Activated CD4-positive, alpha-beta memory T cell treated with anti-CD3 and anti-CD28 coated beads for 36 hours (primary cell): ENCODE data around the gene CNPPD1. TPM values are rescaled to one million over a fixed set of nuclear protein-coding genes. Genes with fewer than 3 reads are reported as not detected.

Experiments used
- CTCF ChIA-PET: fragments of 350-600 bp; sonication (Branson Sonifier 250); formaldehyde crosslinking; loops from one replicate; lab custom pipeline; 2021; ENCODE audit warnings: antibody characterized with exemption, inconsistent platforms; lab: Charles Lee
- POLR2A ChIA-PET: fragments of 350-600 bp; sonication (Branson Sonifier 250); formaldehyde crosslinking; loops from one replicate; lab custom pipeline; 2021; ENCODE audit warnings: antibody characterized with exemption; lab: Charles Lee
- DNase-seq: peaks from one replicate; pipeline ENCODE4 v3.0.0-alpha.2; 2020
- H3K27ac Mint-ChIP-seq: one replicate; pipeline ENCODE4 v1.8.0; 2021; ENCODE audit warnings: mixed read lengths
- H3K27me3 Mint-ChIP-seq: one replicate; pipeline ENCODE4 v1.8.0; 2021; ENCODE audit warnings: mixed read lengths
- H3K36me3 Mint-ChIP-seq: one replicate; pipeline ENCODE4 v1.8.0; 2021; ENCODE audit warnings: mixed read lengths
- H3K4me1 Mint-ChIP-seq: one replicate; pipeline ENCODE4 v1.8.0; 2021; ENCODE audit warnings: low read depth, mixed read lengths
- H3K4me3 Mint-ChIP-seq: one replicate; pipeline ENCODE4 v1.8.0; 2021; ENCODE audit warnings: mild to moderate bottlenecking, mixed read lengths
- H3K9me3 Mint-ChIP-seq: one replicate; pipeline ENCODE4 v1.8.0; 2021; ENCODE audit warnings: mixed read lengths
- intact Hi-C: fragments of 100-400 bp; cut with micrococcal nuclease; formaldehyde crosslinking; loops from one replicate; pipeline ENCODE4 v1.15.1; 2023
- total RNA-seq, 2 experiments: library from RNA; stranded (reverse); gene quantifications; one replicate each; pipeline ENCODE4 v1.2.3, GENCODE V29; 2021

Gene CNPPD1
- total RNA-seq, 2 experiments from 2014 or later, result 42.0 to 43.4 TPM

DNA sequence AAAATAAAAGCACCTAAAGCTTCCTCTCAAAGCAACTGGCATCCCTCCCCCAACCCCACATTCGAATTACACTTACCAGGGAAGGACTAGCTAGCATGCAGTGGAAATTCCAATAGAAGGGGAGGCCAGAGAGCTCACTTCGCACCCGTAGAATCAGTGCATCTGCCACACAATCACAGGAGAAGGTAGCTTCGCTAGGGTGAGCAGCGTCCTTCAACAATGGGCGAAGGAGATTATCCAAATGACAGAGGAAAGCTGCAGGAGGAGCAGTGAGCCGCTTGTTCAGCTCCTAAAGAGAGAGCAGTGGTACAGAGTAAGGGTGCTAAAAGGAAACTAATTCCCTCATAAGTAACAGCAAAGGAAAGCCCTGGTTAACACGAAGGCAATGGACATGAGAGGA lies 19.3 kb downstream of the CNPPD1 start:
- intact Hi-C loops, result loop anchor here (5.0 kb wide), 1 partner anchor 40 kb away; no protein-coding TSS in a partner anchor
- CTCF ChIA-PET, result interaction anchor here (0.7 to 5.4 kb wide), 14 partner anchors 9 to 230 kb away, joined by 3 to 136 read pairs (median 4); partner anchors contain the start of genes CNPPD1 and DNPEP
- DNase-seq, result no peak

DNA sequence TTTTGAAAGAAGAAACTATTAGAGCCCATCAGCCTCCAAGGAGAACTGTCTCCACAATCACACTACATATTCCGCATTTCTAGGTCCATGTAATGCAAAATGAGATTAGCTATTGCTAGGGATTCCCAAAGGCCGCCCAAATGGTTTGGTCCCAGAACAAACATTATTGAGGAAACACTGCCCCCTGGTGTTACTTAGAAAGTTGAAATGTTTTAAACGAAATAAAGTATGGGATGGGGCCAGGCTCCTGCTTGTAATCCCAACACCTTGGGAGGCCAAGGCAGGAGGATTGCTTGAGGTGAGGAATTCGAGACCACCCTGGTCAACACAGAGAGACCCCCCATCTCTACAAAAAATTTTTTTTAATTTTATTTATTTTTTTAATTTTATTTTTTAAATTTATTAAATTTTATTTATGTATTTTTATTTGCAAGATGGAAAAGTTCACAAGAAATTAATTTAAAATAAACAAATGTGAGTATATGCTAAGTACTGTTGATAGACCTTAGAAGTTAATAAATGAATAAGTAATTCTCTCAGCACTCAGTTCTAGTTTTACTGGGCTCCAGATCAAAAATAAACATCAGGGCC lies 21.6 kb downstream of the CNPPD1 start:
- no peak overlapping the region for H3K27ac Mint-ChIP-seq
- no peaks in the 10 kb centered on the region for H3K9me3 Mint-ChIP-seq
- ChIA-PET POLR2A (no interaction called here), CTCF (interaction anchor here (0.6 to 5.6 kb wide), 41 partner anchors 11 to 495 kb away, joined by 3 to 82 read pairs (median 5); partner anchors contain the start of genes BCS1L, CNPPD1, GLB1L and IHH)
- peaks cover 16% of the 10 kb centered on the region for H3K36me3 Mint-ChIP-seq
- peak; percentile 31 for DNase-seq
- no peaks in the 10 kb centered on the region for H3K27me3 Mint-ChIP-seq
- intact Hi-C loops, result loop anchor here (1.0 to 5.0 kb wide), 3 partner anchors 38 to 126 kb away; no protein-coding TSS in a partner anchor
- H3K4me3 Mint-ChIP-seq, result no peak overlapping the region
- H3K4me1 Mint-ChIP-seq, result peaks cover 8% of the 10 kb centered on the region

More for the DNA sequence above, 19.3 kb downstream of the CNPPD1 start:
- Mint-ChIP-seq H3K36me3 (peaks cover 12% of the 10 kb centered on the region), H3K4me3 (no peak overlapping the region), H3K27me3 (no peaks in the 10 kb centered on the region), H3K27ac (no peak overlapping the region), H3K4me1 (peaks cover 14% of the 10 kb centered on the region), H3K9me3 (no peaks in the 10 kb centered on the region)
- POLR2A ChIA-PET, result interaction anchor here (0.7 to 1.4 kb wide), 2 partner anchors 98 to 208 kb away, joined by 3 to 4 read pairs; no protein-coding TSS in a partner anchor

DNA sequence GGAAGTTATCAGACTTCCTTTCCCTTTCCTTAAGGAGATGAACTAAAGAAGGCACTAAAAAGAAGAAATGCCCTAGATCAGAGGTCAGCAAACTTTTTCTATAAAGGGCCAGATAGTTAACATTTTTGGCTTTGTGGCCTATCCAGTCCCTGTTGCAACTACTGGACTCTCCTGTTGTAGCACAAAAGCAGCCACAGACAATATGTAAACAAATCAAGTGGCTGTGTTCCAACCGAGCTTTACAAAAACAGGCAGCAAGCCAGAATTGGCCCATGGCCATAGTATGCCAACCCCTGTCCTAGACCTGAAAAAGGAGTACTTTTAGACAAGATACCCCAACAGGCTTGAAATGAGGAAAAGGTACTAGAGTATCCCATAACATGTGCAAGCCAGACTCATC lies 27.1 kb downstream of the CNPPD1 start:
- H3K27me3 Mint-ChIP-seq, result no peaks in the 10 kb centered on the region
- ChIA-PET CTCF (interaction anchor here (0.9 to 4.7 kb wide), 5 partner anchors 46 to 145 kb away, joined by 3 to 19 read pairs (median 5); no protein-coding TSS in a partner anchor), POLR2A (no interaction called here)
- peaks cover 29% of the 10 kb centered on the region for H3K36me3 Mint-ChIP-seq
- no peak overlapping the region for H3K27ac Mint-ChIP-seq
- intact Hi-C loops, result no loop called here
- H3K9me3 Mint-ChIP-seq, result no peaks in the 10 kb centered on the region
- H3K4me1 Mint-ChIP-seq, result no peaks in the 10 kb centered on the region
- DNase-seq, result no peak
- no peak overlapping the region for H3K4me3 Mint-ChIP-seq

DNA sequence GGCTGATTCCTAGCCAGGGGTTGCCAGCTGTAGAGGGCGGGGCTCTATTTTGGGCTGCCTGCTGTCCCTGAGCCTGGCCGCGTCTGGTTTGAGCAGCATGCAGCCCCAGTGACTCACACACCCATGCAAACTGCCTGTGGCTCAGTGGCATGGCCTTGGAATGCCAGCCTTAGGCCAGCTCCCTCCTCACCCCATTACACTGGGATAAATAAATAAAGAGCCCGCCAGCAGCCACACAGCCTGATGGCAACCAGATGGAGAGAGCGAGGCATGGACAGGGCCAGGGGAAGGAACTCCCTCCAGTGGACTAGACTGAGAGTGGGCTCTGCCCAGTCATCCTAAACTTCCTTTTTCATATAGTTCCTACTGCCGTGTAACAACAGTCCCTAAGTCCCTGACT lies 34.4 kb downstream of the CNPPD1 start:
- Mint-ChIP-seq H3K4me1 (no peaks in the 10 kb centered on the region), H3K27me3 (no peaks in the 10 kb centered on the region), H3K4me3 (no peak overlapping the region), H3K36me3 (peaks cover 32% of the 10 kb centered on the region), H3K27ac (no peak overlapping the region), H3K9me3 (no peaks in the 10 kb centered on the region)
- no peak for DNase-seq
- intact Hi-C loops, result no loop called here
- ChIA-PET CTCF (interaction anchor here (0.7 to 1.2 kb wide), 3 partner anchors 23 to 112 kb away, joined by 3 read pairs; no protein-coding TSS in a partner anchor), POLR2A (no interaction called here)

DNA sequence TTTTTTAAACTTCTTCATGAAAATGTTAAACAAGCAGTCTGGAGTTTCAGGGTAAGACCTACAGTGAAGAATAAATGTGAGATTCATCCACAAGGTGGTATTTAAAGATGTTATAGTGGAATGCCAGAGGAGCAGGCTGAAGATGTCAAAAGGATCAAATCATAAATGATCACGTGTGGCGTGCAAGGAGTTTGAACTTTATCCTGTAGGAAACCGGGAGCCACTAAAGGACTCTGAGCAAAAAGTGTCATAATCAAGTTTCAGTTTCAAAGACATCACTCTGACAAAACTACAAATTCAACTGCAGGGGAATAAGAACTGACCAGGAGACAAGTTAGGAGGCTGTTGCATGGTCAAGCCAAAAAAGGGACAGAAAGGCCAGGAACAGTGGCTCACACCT lies 36.0 kb downstream of the CNPPD1 start:
- no peaks in the 10 kb centered on the region for H3K27me3 Mint-ChIP-seq
- no peak overlapping the region for H3K27ac Mint-ChIP-seq
- POLR2A ChIA-PET, result no interaction called here
- H3K4me1 Mint-ChIP-seq, result no peaks in the 10 kb centered on the region
- no peaks in the 10 kb centered on the region for H3K9me3 Mint-ChIP-seq
- no peak overlapping the region for H3K4me3 Mint-ChIP-seq
- intact Hi-C loops, result no loop called here
- CTCF ChIA-PET, result interaction anchor here (1.4 kb wide), 1 partner anchor 14 kb away, joined by 3 read pairs; no protein-coding TSS in a partner anchor
- no peak for DNase-seq
- H3K36me3 Mint-ChIP-seq, result peaks cover 19% of the 10 kb centered on the region

DNA sequence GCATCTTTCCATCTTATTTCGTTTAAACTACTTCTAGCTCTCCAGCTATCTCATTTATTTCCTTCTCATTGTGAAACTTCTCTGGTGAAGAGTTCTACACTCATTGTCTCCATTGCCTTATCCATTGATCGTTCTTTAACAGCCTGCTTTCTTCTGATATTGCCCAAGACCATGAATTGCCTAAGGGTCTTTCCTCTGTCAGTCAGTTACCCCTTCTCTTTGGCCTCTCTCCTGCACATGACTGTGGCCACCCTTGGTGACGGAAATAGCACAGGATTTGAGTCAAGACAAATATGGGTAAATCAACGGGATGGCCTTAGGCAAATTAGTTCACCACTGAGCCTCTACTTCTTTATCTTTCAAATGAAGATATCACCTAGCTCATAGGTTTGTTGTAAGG lies 42.7 kb downstream of the CNPPD1 start:
- Mint-ChIP-seq H3K27ac (no peak overlapping the region), H3K9me3 (no peaks in the 10 kb centered on the region), H3K4me1 (peaks cover 6% of the 10 kb centered on the region), H3K4me3 (no peak overlapping the region), H3K36me3 (no peaks in the 10 kb centered on the region), H3K27me3 (no peaks in the 10 kb centered on the region)
- CTCF ChIA-PET, result interaction anchor here (0.8 to 2.6 kb wide), 7 partner anchors 12 to 132 kb away, joined by 3 to 11 read pairs (median 3); no protein-coding TSS in a partner anchor
- POLR2A ChIA-PET, result no interaction called here
- no peak for DNase-seq
- intact Hi-C loops, result no loop called here

DNA sequence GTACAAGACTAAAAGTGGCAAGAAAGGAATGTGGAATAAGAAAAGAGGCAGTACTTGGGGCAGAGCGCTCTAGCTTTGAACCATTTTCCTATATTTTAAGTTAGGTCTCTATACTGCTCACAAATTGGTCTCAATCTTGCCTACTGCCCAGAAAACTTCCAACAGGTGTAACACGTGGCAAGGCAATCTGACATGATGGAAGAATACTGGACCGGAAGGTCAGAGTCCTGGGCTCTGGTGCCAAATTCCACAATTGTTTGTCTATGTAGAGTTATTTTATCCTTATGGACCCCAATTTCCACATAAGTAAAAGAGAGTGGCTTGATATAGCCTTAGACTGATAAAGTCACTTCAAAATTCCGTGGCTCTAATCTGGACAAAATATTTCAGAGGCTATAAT lies 45.0 kb downstream of the CNPPD1 start:
- Mint-ChIP-seq H3K4me1 (peaks cover 6% of the 10 kb centered on the region), H3K36me3 (no peaks in the 10 kb centered on the region), H3K27ac (no peak overlapping the region)

DNA sequence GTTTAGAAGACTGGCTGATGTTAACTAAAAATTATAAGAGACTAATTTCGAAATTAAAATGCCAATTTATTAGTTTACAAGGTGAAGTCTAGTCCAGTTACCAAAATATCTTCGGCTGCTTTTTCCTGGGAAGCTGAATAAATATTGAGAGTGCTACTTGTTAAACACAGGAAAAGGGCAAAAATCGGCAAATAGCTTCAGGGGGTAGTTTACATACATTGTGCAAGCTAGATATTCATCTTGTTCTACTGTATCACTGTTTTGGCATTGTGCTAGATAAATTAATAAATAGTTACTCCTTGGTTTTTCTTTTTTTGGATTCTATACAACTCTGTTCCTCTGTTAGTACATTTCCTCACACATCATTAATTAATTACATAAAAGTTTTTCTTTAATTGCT lies 45.4 kb downstream of the CNPPD1 start:
- Mint-ChIP-seq H3K4me3 (no peak overlapping the region), H3K27ac (no peak overlapping the region), H3K4me1 (peaks cover 6% of the 10 kb centered on the region), H3K36me3 (no peaks in the 10 kb centered on the region), H3K27me3 (no peaks in the 10 kb centered on the region), H3K9me3 (no peaks in the 10 kb centered on the region)
- DNase-seq, result no peak
- CTCF ChIA-PET, result interaction anchor here (0.9 to 2.9 kb wide), 3 partner anchors 10 to 151 kb away, joined by 3 to 20 read pairs (median 4); no protein-coding TSS in a partner anchor
- intact Hi-C loops, result no loop called here
- POLR2A ChIA-PET, result interaction anchor here (0.6 kb wide), 1 partner anchor 10 kb away, joined by 3 read pairs; no protein-coding TSS in a partner anchor

More for the DNA sequence above, 45.0 kb downstream of the CNPPD1 start:
- CTCF ChIA-PET, result interaction anchor here (0.9 to 2.9 kb wide), 4 partner anchors 11 to 152 kb away, joined by 3 to 20 read pairs (median 4); no protein-coding TSS in a partner anchor
- no peaks in the 10 kb centered on the region for H3K9me3 Mint-ChIP-seq
- DNase-seq, result no peak
- POLR2A ChIA-PET, result no interaction called here
- intact Hi-C loops, result no loop called here
- H3K27me3 Mint-ChIP-seq, result no peaks in the 10 kb centered on the region
- no peak overlapping the region for H3K4me3 Mint-ChIP-seq

DNA sequence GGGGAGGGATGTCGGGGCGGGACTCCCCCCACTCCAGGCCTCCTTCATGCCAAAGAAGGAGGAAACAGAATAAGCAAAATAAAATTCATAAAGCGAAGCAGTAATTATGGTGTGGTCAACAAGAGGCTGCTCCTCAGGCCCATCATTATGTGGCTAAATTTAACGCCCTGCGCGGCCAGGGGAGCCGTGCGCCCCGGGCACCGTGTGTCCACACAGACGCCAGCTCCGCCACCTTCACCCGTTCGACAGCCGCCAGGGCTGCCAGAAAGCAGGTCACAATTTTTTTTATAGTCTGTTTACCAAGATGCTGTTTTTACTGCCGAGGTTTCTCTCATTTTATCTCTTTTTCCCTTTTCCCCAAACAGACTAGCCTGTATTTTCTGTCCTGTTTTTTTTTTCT lies 47.1 kb downstream of the CNPPD1 start:
- Mint-ChIP-seq H3K4me3 (no peak overlapping the region), H3K36me3 (no peaks in the 10 kb centered on the region), H3K27me3 (no peaks in the 10 kb centered on the region), H3K27ac (no peak overlapping the region), H3K9me3 (no peaks in the 10 kb centered on the region), H3K4me1 (peaks cover 13% of the 10 kb centered on the region)
- CTCF ChIA-PET, result interaction anchor here (1.4 kb wide), 1 partner anchor 71 kb away, joined by 3 read pairs; no protein-coding TSS in a partner anchor
- no peak for DNase-seq
- POLR2A ChIA-PET, result no interaction called here
- intact Hi-C loops, result no loop called here

DNA sequence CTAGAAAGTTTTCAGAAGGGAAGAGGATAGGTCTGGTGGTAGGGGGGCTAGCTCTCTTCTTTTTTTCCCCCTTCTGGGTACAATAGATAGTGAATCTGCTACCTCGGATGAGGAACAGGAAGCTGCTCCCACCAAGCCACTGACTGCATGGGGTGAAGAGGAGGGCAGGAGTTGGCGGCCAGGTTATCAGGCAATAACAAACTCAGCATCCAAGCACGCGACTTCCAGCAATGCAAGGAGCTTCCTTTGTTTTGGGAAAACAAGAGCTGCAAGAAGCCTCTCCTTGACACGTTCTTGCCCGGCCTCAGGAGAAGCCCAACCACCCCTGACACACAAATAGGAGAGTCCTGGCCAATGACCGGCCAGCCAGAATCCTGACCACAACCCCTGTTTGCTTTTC lies 48.3 kb downstream of the CNPPD1 start:
- POLR2A ChIA-PET, result no interaction called here
- CTCF ChIA-PET, result interaction anchor here (1.4 to 2.6 kb wide), 3 partner anchors 9 to 83 kb away, joined by 3 to 12 read pairs (median 3); no protein-coding TSS in a partner anchor
- intact Hi-C loops, result no loop called here
- Mint-ChIP-seq H3K27ac (no peak overlapping the region), H3K9me3 (no peaks in the 10 kb centered on the region), H3K4me1 (peaks cover 17% of the 10 kb centered on the region), H3K4me3 (no peak overlapping the region), H3K27me3 (no peaks in the 10 kb centered on the region), H3K36me3 (no peaks in the 10 kb centered on the region)
- no peak for DNase-seq

DNA sequence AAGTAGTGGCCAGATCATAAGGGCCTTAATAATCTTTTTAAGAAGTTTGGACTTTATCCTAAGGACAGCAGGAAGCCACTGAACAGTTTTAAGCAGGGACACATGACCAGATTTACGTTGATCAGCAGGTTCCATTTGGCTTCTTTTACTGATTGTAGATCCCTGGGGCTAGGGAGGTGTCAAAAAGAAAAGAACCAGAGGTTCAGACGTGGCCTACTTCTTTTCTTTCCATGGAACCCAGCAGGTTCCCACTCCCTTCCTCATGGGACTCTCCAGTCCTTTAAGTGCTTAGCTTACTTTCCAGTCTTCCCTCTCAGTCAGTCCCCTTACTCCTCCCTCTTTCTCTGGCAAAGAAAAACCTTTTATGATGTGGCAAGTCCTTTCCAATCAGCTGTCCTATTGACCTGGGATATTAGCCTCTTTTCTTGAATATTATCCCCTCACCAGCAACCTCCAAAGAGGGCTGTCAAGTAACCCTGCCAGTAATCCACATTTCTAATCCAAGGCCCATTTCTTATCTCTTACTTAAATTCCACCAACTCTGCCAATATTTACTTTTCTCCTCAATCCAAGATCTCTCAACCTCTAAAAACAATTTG lies 49.6 kb downstream of the CNPPD1 start:
- Mint-ChIP-seq H3K4me1 (peaks cover 14% of the 10 kb centered on the region), H3K4me3 (no peak overlapping the region), H3K27ac (no peak overlapping the region), H3K27me3 (no peaks in the 10 kb centered on the region), H3K9me3 (no peaks in the 10 kb centered on the region), H3K36me3 (no peaks in the 10 kb centered on the region)
- ChIA-PET CTCF (interaction anchor here (0.9 to 2.6 kb wide), 3 partner anchors 7 to 97 kb away, joined by 3 to 12 read pairs (median 3); no protein-coding TSS in a partner anchor), POLR2A (no interaction called here)
- no peak for DNase-seq
- intact Hi-C loops, result no loop called here

DNA sequence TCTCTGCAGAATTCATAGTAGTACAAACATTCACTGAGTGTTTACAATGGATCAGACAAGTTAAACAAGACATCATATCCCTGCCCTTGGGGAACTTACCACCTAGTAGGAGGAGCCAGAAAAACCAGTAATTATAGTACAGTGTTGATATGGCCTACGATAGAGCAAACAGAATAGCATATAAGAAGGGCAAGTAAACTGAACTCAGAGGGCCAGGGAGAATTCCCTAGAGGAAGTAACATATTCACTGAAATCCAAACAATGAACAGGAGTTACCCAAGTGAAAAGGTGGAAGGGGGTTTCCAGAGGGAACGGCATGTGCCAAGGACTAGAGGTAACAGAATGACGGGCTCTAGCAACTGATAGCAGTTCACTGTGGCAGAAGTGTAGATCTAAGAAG lies 50.2 kb downstream of the CNPPD1 start:
- no peak overlapping the region for H3K27ac Mint-ChIP-seq
- intact Hi-C loops, result no loop called here
- no peak for DNase-seq
- ChIA-PET POLR2A (no interaction called here), CTCF (interaction anchor here (0.9 to 16.2 kb wide), 3 partner anchors 7 to 97 kb away, joined by 3 to 238 read pairs (median 12); partner anchors contain the start of gene IHH)
- no peak overlapping the region for H3K4me3 Mint-ChIP-seq
- peaks cover 14% of the 10 kb centered on the region for H3K4me1 Mint-ChIP-seq
- no peaks in the 10 kb centered on the region for H3K36me3 Mint-ChIP-seq
- no peaks in the 10 kb centered on the region for H3K27me3 Mint-ChIP-seq
- no peaks in the 10 kb centered on the region for H3K9me3 Mint-ChIP-seq
